ENCODE data around the gene ATP5PB. TPM values are rescaled to one million over a fixed set of nuclear protein-coding genes. Genes with fewer than 3 reads are reported as not detected.

The ATP5PB gene, protein sequence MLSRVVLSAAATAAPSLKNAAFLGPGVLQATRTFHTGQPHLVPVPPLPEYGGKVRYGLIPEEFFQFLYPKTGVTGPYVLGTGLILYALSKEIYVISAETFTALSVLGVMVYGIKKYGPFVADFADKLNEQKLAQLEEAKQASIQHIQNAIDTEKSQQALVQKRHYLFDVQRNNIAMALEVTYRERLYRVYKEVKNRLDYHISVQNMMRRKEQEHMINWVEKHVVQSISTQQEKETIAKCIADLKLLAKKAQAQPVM
- 233 to 282 TPM (median 248 TPM) in 5 replicates for total RNA-seq (2022; extraction: Qiagen RNA extraction)

DNA sequence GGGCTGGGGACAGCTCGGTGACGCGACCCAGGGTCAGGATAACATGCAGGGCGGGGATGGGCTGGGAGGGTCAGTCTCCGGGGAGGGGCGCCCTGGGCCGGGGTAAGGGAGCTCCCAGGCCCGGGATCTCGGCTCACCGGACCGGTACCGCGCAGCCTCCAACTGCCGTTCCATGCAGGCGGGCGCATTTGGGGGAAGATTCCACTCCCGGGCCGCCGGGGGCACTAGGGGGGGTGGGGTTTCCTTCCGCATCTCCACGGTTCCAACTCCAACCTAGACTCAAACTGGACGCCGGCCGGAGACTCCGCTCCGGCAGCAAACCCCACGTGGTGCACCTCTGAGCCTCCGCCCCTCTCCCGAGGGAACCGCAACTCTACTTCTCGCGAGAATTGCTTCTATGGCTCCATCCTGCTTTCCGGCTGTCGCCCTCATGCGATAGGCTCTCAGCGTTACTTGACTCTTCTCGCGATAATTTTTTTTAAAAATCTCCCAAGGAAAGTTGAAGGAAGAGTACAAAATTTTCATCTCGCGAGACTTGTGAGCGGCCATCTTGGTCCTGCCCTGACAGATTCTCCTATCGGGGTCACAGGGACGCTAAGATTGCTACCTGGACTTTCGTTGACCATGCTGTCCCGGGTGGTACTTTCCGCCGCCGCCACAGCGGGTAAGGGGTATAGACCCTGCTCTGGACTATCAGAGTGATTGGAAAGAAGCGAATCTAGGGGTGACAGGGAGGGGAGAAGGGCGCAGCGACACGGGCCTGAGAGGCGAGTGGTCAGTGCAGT, at the start of gene ATP5PB, which contains the start of gene WDR77:
Gene ATP5PB (plus strand): TSS at position 547 of the 785 bp plus-strand sequence. CDS start 78 bp downstream, at position 625.
Gene WDR77 (minus strand): TSS at position 339 of the 785 bp plus-strand sequence. CDS start 87 bp downstream, at position 252.

DNA sequence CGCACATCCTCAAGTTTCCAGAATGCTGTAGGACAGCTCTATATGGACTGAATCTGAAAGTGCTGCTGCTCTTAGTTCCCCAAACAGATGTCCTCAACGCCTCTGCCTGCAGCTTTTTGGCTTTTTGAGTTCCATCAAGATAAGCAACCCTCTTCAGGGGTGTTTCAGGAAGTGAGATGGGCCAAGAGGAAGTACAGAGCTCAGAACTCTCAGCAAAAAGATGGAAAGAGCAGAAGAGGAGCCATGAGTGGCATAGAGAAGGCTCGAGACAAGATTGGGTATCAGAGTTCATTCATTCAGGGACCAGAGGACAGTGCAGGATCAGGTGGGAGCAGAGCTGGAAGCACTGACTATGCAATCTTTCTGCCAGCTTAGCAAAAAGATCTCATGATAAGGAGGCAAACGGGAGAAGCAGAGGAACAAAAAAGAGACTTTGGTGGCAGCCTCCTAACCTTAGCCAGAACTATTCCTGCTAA, 54.4 kb downstream of the ATP5PB start, which contains the start of the genes ADORA3 and TMIGD3:
Gene ADORA3 (minus strand): TSS at position 49 of the 476 bp plus-strand sequence. CDS start 279 bp downstream, outside the sequence.
Gene TMIGD3 (minus strand): TSS at position 49 of the 476 bp plus-strand sequence. CDS start 279 bp downstream, outside the sequence.

Other genes starting within 250 kb of the ATP5PB start
- gene DENND2D, start 248.8 kb upstream of the ATP5PB start, total RNA-seq (2022; extraction: Qiagen RNA extraction) = 1.0 to 1.3 TPM (median 1.1 TPM) in 5 replicates
- gene CHI3L2, start 221.8 kb upstream of the ATP5PB start, total RNA-seq (2022; extraction: Qiagen RNA extraction) = 0.20 to 0.41 TPM (median 0.35 TPM) in 5 replicates
- not detected in 5 replicates for gene CHIA, start 158.6 kb upstream of the ATP5PB start, total RNA-seq (2022; extraction: Qiagen RNA extraction)
- gene OVGP1, start 21.7 kb upstream of the ATP5PB start, total RNA-seq (2022; extraction: Qiagen RNA extraction) = 0.68 to 1.1 TPM (median 0.91 TPM) in 5 replicates
- 33.3 to 45.9 TPM (median 40.8 TPM) in 5 replicates for gene WDR77, start 208 bp upstream of the ATP5PB start, total RNA-seq (2022; extraction: Qiagen RNA extraction)
- 0.07 to 0.25 TPM (median 0.12 TPM) in 5 replicates for gene C1orf162, start 24.5 kb downstream of the ATP5PB start, total RNA-seq (2022; extraction: Qiagen RNA extraction)
- gene ADORA3, start 54.2 kb downstream of the ATP5PB start, total RNA-seq (2022; extraction: Qiagen RNA extraction) = not detected in 5 replicates
- gene TMIGD3, start 54.2 kb downstream of the ATP5PB start, total RNA-seq (2022; extraction: Qiagen RNA extraction) = not detected in 5 replicates
- 25.4 to 40.9 TPM (median 29.8 TPM) in 5 replicates for gene RAP1A, start 170.3 kb downstream of the ATP5PB start, total RNA-seq (2022; extraction: Qiagen RNA extraction)